Spleen (tissue), 11 donors: ENCODE measurements around the gene CYP24A1. TPM values are rescaled to one million over a fixed set of nuclear protein-coding genes. Genes with fewer than 3 reads are reported as not detected.

Source experiments
- DNase-seq: peaks from one replicate; pipeline ENCODE4 v3.0.0-alpha.2; 2020
- H3K27ac ChIP-seq, 8 donors: fragments of 200-600 bp; sonication (generic) in 7 of 8; 1 replicate in 4 of 8; 2 replicates in 4 of 8; pipeline versions ENCODE4 v1.5.0 to v1.8.0; 2016 to 2021; ENCODE audit warnings: inconsistent platforms in 4 of 8, mild to moderate bottlenecking in 4 of 8, moderate library complexity in 1 of 8
- H3K27me3 ChIP-seq, 7 donors: fragments of 200-600 bp; sonication (generic) in 6 of 7; replicated peaks in 1 of 7; 1 replicate in 4 of 7; 2 replicates in 3 of 7; pipeline versions ENCODE4 v1.5.0 to v1.8.0; 2016 to 2021; ENCODE audit warnings: inconsistent platforms in 3 of 7, mild to moderate bottlenecking in 1 of 7
- H3K36me3 ChIP-seq, 6 donors: fragments of 200-600 bp; sonication (generic) in 5 of 6; 1 replicate in 4 of 6; 2 replicates in 2 of 6; pipeline versions ENCODE4 v1.5.0 to v1.8.0; 2016 to 2021; ENCODE audit warnings: inconsistent platforms in 2 of 6
- H3K4me1 ChIP-seq, 6 donors: fragments of 200-600 bp; sonication (generic) in 5 of 6; 1 replicate in 3 of 6; 2 replicates in 3 of 6; pipeline versions ENCODE4 v1.5.0 to v1.8.0; 2016 to 2021; ENCODE audit warnings: inconsistent platforms in 3 of 6
- H3K4me3 ChIP-seq, 8 donors: fragments of 200-600 bp; sonication (generic) in 7 of 8; 1 replicate in 4 of 8; 2 replicates in 4 of 8; pipeline versions ENCODE4 v1.5.0 to v1.8.0; 2016 to 2021; ENCODE audit warnings: inconsistent platforms in 4 of 8, mild to moderate bottlenecking in 4 of 8, moderate library complexity in 2 of 8
- H3K9me3 ChIP-seq, 8 donors: fragments of 200-600 bp; sonication (generic) in 7 of 8; 1 replicate in 4 of 8; 2 replicates in 4 of 8; pipeline versions ENCODE4 v1.5.0 to v1.8.0; 2016 to 2021; ENCODE audit warnings: inconsistent platforms in 4 of 8
- POLR2A ChIP-seq, 3 donors: fragments of 450-650 bp; IDR thresholded peaks; one replicate each; pipeline ENCODE4 v1.5.1; 2017; ENCODE audit warnings: antibody characterized with exemption in 3 of 3, mild to moderate bottlenecking in 1 of 3
- POLR2AphosphoS5 ChIP-seq, 3 donors: sonication (generic); formaldehyde crosslinking; IDR thresholded peaks; one replicate each; pipeline ENCODE4 v1.5.1; 2017; ENCODE audit warnings: antibody characterized with exemption in 3 of 3
- WGBS, 5 donors: extraction: QIAGEN DNeasy Blood & Tissue Kit in 3 of 5; methylation state at CpG; one replicate each; pipeline versions ENCODE4 v1.1.5 to v1.1.7; 2013 to 2018; 5-methylcytosine and 5-hydroxymethylcytosine counted together
- intact Hi-C: fragments of 100-400 bp; cut with DNase I; formaldehyde crosslinking; loops from one replicate; pipeline ENCODE4 v1.15.0; 2023; ENCODE audit warnings: low total_unique reads
- polyA plus RNA-seq, 3 donors: library from polyadenylated mRNA; stranded (reverse); fragments of 200-250 nt; gene quantifications; one replicate each; pipeline ENCODE4 v1.2.1, GENCODE V29; 2013
- total RNA-seq, 7 donors: library from RNA; depleted of rRNA in 3 of 7; stranded (reverse); fragments of >200 nt in 3 of 7; fragmentation: NEBNext Ultra II Directional in 4 of 7; extraction: Animal tissue kit (Norgen Biotek cat#: 25700) in 4 of 7; gene quantifications; one replicate each; pipeline versions ENCODE4 v1.1.0 to v1.2.1, GENCODE V29; 2016 to 2021
- TF ChIP-seq, protein P1 (sequence below), 11 experiments: fragments of 200-600 bp in 7 of 11; fragments of 450-650 bp in 4 of 11; sonication (generic) in 4 of 11; IDR thresholded peaks in 8 of 11; conservative IDR thresholded peaks in 3 of 11; 1 replicate in 7 of 11; 2 replicates in 4 of 11; pipeline versions ENCODE4 v1.4.0 to v1.8.0; 2016 to 2021; ENCODE audit warnings: antibody characterized with exemption in 11 of 11, inconsistent platforms in 4 of 11, mild to moderate bottlenecking in 1 of 11
- donor health status: healthy with polysubstance abuse.
- donor health status: DM: no; HTN: no; CAD: no; lungs with moderate emphysema.
- donor health status: DM: no; HTN: no; CAD: no.
- donor health status: Bipolar disorder and iron deficiency.
- donor health status: healthy.
- donor health status: DM: no; HTN: no; CAD: no.
- donor health status: DM: yes; HTN: yes; CAD: no.

CYP24A1 gene
- total and polyA plus RNA-seq, 10 donors, result not detected

DNA sequence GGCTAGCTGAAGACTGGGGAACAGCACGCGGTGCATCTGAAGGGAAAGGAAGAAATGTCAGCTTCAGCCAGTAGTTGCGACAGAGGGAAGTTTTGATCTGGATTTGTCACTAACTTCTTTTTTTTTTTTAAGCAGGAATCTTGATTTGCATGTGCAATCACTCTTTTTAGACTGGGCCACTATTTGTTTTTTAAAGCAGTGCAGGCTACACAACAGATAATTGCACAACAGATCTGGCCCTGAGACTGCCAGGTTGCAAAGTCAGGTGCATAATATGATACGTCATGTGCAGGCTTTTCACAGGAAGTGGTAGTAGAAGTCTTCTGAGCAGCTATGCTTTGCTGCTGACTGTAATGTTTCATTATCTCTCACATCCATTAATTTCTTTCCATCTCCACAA is 47.6 kb upstream of the CYP24A1 start:
- WGBS, 5 donors, result 32 to 79% (median 56%) methylated on average over 4 of the region's 4 CpGs
- no peaks in the 10 kb centered on the region for H3K9me3 ChIP-seq
- peaks cover 0 to 48% (median 16%) of the 10 kb centered on the region in 6 donors for H3K36me3 ChIP-seq
- no peak overlapping the region for H3K27ac ChIP-seq
- peaks cover 0 to 22% (median 8%) of the 10 kb centered on the region in 6 donors for H3K4me1 ChIP-seq
- no peak for TF ChIP-seq POLR2AphosphoS5 (IDR thresholded peaks at IDR 0.05)
- TF ChIP-seq, protein P1, sequence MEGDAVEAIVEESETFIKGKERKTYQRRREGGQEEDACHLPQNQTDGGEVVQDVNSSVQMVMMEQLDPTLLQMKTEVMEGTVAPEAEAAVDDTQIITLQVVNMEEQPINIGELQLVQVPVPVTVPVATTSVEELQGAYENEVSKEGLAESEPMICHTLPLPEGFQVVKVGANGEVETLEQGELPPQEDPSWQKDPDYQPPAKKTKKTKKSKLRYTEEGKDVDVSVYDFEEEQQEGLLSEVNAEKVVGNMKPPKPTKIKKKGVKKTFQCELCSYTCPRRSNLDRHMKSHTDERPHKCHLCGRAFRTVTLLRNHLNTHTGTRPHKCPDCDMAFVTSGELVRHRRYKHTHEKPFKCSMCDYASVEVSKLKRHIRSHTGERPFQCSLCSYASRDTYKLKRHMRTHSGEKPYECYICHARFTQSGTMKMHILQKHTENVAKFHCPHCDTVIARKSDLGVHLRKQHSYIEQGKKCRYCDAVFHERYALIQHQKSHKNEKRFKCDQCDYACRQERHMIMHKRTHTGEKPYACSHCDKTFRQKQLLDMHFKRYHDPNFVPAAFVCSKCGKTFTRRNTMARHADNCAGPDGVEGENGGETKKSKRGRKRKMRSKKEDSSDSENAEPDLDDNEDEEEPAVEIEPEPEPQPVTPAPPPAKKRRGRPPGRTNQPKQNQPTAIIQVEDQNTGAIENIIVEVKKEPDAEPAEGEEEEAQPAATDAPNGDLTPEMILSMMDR (IDR thresholded peaks at IDR 0.05 in 8 of 11, conservative IDR thresholded peaks at IDR 0.05 in 3 of 11), result no peak
- TF ChIP-seq POLR2A (IDR thresholded peaks at IDR 0.05), result no peak
- no peak for DNase-seq
- intact Hi-C loops, result no loop called here
- H3K4me3 ChIP-seq, result no peak overlapping the region
- no peaks in the 10 kb centered on the region for H3K27me3 ChIP-seq

DNA sequence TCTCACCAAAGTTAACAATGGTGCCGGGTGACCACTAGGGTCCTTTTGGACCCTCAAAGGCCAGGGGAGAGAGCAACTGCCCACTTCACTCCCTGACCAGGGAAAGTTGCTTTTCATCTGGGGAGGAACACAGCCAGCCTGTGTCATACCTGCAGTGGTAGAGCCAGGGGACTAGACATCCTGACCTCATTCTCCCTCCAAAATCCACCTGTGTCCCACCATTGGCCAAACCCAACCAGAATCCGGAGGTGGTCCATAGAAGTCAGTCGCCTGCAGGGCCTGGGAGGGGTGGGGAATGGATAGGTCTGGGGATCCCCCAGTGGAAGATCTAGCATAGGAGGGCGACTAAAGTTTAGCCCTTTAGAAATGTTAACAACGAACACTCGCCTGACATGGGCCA is 46.9 kb upstream of the CYP24A1 start:
- no peaks in the 10 kb centered on the region for H3K27me3 ChIP-seq
- no peak overlapping the region for H3K4me3 ChIP-seq
- peaks cover 0 to 22% (median 8%) of the 10 kb centered on the region in 6 donors for H3K4me1 ChIP-seq
- no peak for DNase-seq
- no peak overlapping the region for H3K27ac ChIP-seq
- intact Hi-C loops, result no loop called here
- TF ChIP-seq, protein P1 (IDR thresholded peaks at IDR 0.05 in 8 of 11, conservative IDR thresholded peaks at IDR 0.05 in 3 of 11), result no peak
- TF ChIP-seq POLR2AphosphoS5 (IDR thresholded peaks at IDR 0.05) (no peak), POLR2A (IDR thresholded peaks at IDR 0.05) (no peak)
- 92 to 96% (median 95%) methylated on average over 6 of the region's 6 CpGs for WGBS, 5 donors
- H3K9me3 ChIP-seq, result no peaks in the 10 kb centered on the region
- peaks cover 0 to 54% (median 21%) of the 10 kb centered on the region in 6 donors for H3K36me3 ChIP-seq

DNA sequence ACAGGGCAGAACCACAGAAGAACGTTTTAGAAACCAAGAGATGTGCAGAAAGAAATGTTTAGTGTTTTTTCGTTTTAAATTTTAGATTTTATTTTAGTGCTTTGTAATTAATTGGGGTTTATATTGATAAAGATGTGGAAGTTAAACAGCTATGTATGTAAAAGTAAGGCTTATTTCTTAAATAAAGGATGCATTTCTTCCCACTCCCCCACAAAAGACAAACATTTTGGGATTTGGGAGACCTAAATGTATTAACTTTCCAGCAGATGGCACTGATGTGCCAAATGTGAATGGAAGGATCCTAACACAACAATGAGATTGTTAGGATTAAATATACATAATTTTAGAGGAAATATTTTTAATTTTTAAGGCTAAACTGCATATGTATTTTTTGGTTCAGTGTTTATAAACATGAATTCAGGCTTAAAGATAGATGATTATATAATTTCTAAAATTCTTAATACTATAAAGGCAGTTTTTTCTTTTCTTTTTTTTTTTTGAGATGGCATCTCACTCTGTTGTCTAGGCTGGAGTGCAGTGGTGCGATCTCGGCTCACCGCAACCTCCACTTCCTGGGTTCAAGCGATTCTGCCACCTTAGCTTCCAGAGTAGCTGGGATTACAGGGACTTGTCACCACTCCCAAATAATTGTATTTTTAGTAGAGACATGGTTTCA is 46.1 kb upstream of the CYP24A1 start:
- H3K27me3 ChIP-seq, result no peaks in the 10 kb centered on the region
- peaks cover 0 to 22% (median 8%) of the 10 kb centered on the region in 6 donors for H3K4me1 ChIP-seq
- no peak overlapping the region for H3K4me3 ChIP-seq
- H3K36me3 ChIP-seq, result peaks cover 0 to 63% (median 26%) of the 10 kb centered on the region in 6 donors
- intact Hi-C loops, result loop anchor here (10.0 kb wide), 1 partner anchor 425 kb away; no protein-coding TSS in a partner anchor
- 81 to 94% (median 83%) methylated on average over 6 of the region's 6 CpGs for WGBS, 5 donors
- TF ChIP-seq, protein P1 (IDR thresholded peaks at IDR 0.05 in 8 of 11, conservative IDR thresholded peaks at IDR 0.05 in 3 of 11), result peak in 6 of 11 experiments; percentile 13 to 48 (median 29)
- no peak for TF ChIP-seq POLR2A (IDR thresholded peaks at IDR 0.05)
- TF ChIP-seq POLR2AphosphoS5 (IDR thresholded peaks at IDR 0.05), result no peak
- DNase-seq, result no peak
- no peaks in the 10 kb centered on the region for H3K9me3 ChIP-seq
- no peak overlapping the region for H3K27ac ChIP-seq

DNA sequence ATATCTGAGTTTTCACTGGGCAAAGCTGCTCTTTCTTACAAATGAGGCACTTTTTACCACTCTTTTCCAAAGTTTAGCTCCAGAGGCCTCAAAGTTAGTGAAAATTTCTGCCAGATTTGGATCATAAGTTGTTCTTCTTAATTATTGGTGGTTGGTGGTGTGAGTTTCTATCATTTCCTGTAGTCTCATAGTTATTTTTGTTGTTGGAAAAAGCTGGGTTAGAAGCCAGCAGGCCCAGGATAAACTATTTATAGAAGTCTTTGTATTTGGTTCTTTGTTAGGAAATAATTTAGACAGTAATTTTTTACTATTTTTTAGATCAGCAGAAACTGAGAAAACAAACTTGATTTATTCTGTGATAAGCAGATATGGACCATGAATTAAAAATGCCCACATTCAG is 44.7 kb upstream of the CYP24A1 start:
- H3K4me3 ChIP-seq, result no peak overlapping the region
- TF ChIP-seq POLR2A (IDR thresholded peaks at IDR 0.05) (no peak), POLR2AphosphoS5 (IDR thresholded peaks at IDR 0.05) (no peak)
- TF ChIP-seq, protein P1 (IDR thresholded peaks at IDR 0.05 in 8 of 11, conservative IDR thresholded peaks at IDR 0.05 in 3 of 11), result no peak
- H3K27ac ChIP-seq, result no peak overlapping the region
- DNase-seq, result no peak
- no peaks in the 10 kb centered on the region for H3K9me3 ChIP-seq
- no peaks in the 10 kb centered on the region for H3K27me3 ChIP-seq
- peaks cover 0 to 25% (median 8%) of the 10 kb centered on the region in 6 donors for H3K4me1 ChIP-seq
- intact Hi-C loops, result loop anchor here (10.0 kb wide), 1 partner anchor 426 kb away; no protein-coding TSS in a partner anchor
- H3K36me3 ChIP-seq, result peaks cover 0 to 71% (median 33%) of the 10 kb centered on the region in 6 donors
